GM21360 (cell line): ENCODE data around the gene COX19.
"Not testable (repeated sequence)": the region's sequence is repeated elsewhere in the genome, so short reads cannot be mapped to it uniquely, and the experiment has no call there.

ENCODE experiments used
- ATAC-seq: cut with Tn5 transposase; IDR thresholded peaks from one replicate; pipeline ENCODE4 v1.9.1; 2021; ENCODE audit warnings: mild to moderate bottlenecking, moderate library complexity; ENCODE audit not compliant: unreplicated experiment

The COX19 gene

DNA sequence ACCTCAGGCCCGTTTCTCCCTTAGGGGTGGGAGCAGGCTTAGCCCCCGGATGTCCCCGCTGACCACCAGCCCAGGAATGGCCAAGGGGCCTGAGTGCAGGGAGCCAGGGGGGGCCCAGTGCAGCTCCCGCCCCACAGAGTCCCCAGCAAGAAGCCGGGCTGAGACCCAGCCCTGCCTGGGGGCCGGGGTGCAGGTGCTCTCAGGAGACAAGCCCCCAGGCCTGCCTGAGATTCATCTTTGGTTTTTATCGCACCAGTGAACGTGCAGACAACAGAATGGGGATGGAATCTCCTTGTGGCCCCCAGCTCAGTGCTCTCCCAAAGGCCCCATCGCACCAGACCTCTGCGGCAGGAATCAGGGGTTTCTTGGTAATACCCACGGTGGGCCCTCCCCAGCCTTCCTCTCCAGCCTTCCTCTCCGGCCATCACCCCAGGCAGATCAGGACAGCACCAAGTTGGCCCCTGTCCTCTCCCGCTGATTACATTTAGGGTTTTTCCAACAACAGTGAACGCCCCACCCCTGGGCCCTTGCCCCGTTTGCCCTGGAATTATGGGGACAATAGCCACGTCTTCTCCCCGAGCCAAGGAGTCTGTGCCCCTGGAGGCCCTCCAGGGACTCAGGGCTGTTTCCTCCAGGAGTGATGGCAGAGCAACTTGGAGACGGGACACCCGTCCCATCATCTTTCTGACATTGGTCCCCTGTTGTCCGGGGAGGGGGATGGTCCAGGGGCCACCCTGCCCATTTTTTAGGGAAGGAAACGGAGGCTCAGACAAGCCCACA is 43.3 kb downstream of the COX19 start:
- ATAC-seq, result no peak

DNA sequence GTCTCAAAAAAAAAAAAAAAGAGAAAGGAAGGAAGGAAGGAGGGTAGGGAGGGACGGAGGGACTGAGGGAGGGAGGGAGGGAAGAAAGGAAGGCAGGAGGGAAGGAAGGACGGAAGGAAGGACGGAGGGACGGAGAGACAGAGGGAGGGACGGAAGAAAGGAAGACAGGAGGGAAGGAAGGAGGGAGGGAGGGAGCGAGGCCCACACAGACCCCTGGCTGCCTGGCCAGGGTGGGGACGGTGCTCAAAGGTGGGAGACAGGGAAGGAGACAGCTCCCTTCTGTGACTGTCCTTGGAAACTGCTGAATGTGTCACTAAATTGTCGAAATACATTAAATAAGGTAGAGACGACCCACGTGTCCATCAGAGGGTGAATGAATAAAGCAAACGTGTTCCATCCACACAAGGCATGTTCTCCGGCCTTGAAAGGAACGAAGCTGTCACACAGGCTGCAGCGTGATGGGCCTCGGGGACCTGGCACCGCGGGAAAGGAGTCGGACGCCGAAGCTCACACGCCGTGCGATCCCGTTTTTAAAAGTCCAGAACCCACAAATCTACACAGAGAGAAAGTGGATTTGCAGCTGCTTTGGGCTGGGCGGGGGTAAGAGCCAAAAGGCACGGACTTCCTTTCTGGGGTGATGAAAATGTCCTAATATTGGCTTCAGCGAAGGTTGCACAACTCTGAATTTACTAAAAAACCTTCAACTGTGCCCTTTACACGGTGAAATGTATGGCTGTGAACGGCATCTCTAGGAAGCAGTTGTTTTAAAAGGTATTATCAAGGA is 44.2 kb downstream of the COX19 start:
- no peak for ATAC-seq

- ATAC-seq, result no peak
Observed at GRCh38 chr7:929311-929711, 46.0 kb downstream of the COX19 start.

- no peak for ATAC-seq
Observed at GRCh38 chr7:927031-927671, 48.2 kb downstream of the COX19 start.

GRCh38 chr7:926061-927030 is 49.0 kb downstream of the COX19 start:
- ATAC-seq, result no peak

DNA sequence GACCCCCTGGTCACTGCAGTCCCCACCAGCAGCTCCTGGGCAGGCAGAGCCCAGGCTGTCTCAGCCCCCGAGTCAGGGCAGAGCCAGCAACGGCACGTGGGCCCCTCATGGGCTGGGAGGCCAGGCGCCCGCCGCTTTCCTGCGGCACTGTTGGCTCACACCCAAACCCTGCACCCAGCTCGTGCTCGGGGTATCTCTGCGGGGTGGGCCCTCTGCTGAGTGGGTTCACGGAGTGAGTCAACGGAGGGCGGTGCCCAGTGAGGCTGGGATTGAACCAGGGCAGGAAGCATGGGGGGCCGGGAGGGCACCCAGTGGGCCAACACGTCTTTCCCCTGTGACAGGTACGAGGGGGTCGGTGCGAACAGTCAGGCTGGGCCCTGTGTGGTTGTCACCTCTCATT is 49.7 kb downstream of the COX19 start:
- no peak for ATAC-seq

GRCh38 chr7:924541-925231 is 50.7 kb downstream of the COX19 start:
- ATAC-seq, result peak; percentile 33

- ATAC-seq, result not testable (repeated sequence)
Observed at GRCh38 chr7:924042-924441, 51.3 kb downstream of the COX19 start.

DNA sequence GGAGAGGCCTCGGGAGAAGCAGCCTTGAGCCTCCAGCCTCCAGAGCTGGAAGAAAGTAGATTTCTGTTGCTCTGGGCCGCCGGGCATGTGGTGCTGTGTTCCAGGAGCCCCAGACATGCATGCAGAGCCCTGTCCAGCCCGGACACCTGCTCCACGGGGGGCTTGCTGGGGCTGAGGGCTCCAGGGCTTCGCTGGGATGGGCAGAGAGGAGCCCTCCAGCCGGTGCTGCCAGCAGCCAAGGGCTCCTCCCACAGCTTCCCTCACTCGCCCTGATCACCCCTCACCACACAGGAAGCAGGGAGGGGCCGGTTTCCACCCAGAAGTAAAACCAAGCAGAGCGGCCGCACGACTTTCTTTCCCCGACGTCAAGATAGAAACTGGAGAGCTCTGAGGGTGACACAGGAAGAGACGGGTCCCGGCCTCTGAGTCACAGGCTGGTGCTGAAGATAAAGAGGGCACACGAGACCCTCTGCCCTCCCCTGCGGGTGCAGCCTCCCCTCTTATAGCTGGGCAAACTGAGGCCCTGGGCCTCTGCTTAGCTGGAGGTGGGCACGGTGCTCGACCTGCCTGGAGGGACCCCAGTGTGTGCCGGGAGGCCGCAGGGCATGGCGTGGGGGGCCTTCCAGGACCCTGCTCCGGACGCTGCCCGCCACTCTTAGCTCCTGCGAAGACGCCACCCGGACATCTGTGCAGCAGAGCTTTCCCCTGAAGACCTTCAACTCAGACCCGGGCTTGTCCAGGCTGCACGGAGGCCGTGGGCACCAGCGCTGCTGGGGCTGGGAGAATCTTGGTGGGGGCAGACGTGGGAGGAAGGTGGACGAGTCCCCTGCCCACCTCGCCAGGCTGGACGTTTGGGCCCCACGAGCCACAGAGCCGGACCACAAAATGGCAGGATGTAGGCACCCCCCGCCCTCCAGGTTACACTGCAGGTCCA is 52.0 kb downstream of the COX19 start:
- ATAC-seq, result peak; percentile 83

DNA sequence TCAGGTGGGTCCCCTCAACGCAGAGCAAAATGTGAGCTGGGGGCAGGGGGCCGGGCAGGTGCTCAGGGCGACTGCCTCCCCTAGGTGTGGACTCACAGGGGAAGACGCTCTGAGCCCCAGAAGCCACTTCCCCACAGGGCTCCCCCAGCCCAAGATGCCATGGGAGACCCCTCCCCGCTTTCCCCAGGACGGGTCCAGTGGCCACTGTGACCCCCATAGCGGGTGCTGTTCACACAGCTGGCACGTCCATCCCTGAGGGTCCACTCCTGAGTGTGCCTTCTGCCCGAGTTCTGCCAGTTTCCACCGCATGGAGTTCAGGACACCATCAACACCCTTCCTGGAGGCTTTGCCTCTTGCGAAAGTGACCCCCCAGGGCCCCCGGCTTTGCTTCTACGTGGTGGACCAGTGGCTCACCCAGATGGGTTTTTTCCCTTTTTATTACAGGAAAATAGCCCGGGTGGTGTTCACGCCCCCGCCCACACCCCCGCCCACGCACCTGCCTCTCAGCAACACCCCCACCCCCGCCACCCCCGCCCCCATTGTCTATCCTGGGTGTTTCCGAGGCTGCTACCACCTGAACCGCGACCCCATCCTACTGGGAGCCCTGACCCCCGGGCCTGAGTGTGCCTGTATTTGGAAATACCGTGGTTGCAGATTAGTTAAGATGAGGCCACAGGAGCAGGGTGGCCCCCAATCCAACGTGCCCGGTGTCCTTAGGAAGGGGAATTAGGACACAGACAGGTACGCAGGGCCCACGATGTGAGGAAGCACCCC is 52.8 kb downstream of the COX19 start:
- no peak for ATAC-seq

DNA sequence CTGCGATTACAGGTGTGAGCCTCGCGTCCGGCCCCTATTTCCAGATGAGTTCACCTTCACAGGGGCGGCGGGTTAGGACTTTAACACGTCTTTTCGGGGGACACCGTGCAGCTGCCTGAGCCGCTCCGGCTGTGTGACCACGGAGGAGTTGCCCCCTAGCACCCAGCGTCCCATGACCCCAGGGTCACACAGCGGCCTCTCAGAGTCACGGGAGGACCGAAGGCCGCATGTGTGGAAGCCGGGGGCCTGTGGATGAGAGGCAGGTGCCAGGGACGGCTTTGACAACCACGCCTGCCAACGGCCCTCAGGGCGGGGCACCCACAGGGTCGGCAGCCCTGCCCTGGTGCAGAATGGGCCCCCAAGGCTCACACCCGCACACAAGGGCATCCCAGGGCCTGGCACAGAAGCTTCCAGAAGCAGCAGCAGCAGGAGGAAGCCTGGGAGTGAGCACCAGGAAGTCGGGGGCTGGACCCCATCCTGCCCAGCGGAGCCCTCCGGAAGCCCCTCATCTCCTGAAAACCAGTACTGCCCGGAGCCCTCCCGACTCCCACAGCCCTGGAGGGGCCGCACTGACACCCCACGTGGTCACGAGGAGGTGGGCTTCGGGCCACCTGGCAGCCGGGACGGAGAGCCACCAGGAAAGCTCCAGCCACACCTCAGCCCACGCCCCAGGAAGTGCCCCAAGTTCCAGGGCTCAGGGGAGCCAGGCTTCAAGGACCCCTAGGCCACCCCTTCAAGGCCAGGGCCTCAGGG is 53.6 kb downstream of the COX19 start:
- ATAC-seq, result no peak

DNA sequence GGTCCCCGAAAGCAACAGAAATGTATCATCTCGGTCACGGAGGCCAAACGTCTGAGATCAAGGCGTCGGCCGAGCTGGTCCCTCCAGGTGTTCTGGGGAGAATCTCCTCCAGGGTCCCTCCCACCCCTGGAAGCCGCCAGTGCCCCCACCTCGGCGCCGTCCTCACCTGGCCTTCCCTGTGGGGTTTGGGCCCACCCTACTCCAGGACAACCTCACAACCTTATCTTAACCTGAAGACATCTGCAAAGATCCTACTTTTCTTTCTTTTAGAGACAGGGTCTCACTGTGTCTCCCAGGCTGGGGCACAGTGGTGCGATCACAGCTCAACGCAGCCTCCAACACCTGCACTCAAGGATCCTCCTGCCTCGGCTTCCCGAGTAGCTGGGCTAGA is 54.3 kb downstream of the COX19 start:
- no peak for ATAC-seq

DNA sequence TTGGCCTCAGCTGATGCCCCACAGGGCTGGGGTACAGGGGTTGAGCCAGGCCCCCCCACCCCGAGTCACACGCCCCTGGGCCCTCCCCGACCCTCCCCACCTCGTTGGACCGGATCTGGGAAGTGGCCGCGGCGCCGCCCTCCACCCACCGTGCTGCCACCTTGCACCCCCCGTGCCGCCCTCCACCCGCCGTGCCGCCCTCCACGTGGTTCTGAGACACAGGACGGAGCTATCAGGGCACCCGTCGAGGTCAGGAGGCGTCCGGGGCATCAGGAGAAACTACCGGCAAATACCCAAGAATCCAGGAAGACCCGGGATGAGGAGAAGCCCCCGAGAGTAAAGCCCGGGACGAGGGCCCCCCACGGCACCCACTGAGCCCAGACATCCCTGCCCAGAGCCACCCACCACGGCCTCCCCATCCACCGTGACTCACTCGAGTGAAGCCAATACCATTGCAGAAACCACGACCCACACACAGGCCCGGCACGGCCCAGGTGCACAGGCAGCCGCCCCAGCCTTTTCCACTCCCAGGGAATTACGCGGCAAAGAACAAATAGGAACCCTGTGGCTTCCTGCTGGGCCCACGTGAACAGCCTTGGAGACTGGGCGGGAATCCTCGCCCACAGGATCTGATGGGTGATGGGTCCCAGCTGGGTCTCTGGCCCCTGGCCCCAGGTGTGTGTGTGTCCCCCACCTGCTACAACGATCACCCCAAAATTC is 54.8 kb downstream of the COX19 start:
- ATAC-seq, result no peak

- ATAC-seq, result no peak
Observed at GRCh38 chr7:919924-920341, 55.4 kb downstream of the COX19 start.

DNA sequence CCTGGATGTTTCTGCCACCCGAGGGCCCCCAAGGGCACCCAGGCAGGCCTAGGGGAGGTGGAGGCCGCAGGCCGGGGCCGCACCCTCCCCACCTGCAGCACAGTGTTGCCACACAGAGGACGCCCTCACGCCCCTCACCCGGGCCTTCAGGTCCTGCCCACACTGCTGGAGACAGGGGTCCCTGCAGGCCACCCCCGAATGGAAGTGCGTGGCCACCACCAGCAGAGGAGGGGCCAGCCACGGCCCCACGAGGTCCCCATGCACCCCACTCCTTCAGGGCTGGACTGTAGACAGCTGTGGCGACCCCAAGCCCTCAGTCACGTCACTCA is 56.3 kb downstream of the COX19 start:
- no peak for ATAC-seq

DNA sequence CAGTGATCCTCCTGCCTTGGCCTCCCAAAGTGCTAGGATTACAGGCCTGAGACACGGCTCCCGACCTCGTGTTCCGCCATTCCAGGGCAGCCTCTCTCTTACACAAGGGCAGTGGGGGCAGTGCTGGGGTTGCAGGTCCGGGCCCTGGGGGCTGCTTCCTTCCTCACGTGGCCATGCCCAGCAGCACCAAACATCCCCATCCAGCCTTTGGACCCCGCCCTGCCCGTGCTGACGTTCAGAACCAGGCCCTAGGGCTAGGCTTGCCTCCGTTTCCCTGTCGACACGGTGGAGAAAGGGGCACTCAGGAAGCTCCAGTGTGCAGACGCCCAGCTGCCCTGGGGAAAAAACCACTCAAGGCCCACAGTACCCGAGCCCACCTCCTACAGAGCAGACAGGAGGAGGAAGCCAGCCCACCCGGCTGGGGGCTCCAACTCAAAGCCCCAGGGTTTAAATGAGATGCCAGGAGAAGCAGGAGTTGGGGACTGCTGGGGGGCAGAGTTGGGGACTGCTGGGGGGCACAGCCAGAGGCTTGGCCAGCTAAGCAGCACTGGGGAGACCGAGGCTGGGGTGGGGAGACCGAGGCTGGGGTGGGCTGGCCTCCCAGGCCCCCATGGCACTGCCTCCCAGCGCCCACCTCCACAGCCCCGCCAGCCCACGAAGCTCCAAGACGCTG is 56.8 kb downstream of the COX19 start:
- no peak for ATAC-seq

- ATAC-seq, result no peak
Observed at GRCh38 chr7:918118-918425, 57.3 kb downstream of the COX19 start.
